Measurements from ENCODE around the gene CEBPB.
"Not testable (repeated sequence)": the region's sequence is repeated elsewhere in the genome, so short reads cannot be mapped to it uniquely, and the experiment has no call there.

CEBPB gene

GRCh38 chr20:50194831-50195523 lies 4.3 kb downstream of the CEBPB start:
- Mint-ChIP-seq H3K27me3 (no peaks in the 10 kb centered on the region), H3K9me3 (peaks cover 4% of the 10 kb centered on the region), H3K27ac (no peak overlapping the region), H3K36me3 (peaks cover 6% of the 10 kb centered on the region), H3K4me3 (no peak overlapping the region), H3K4me1 (peaks cover 40% of the 10 kb centered on the region)
- no peak for ATAC-seq

- H3K9me3 Mint-ChIP-seq = peaks cover 4% of the 10 kb centered on the region
- ATAC-seq = no peak
- no peak overlapping the region for H3K27ac Mint-ChIP-seq
- H3K4me3 Mint-ChIP-seq = no peak overlapping the region
- peaks cover 40% of the 10 kb centered on the region for H3K4me1 Mint-ChIP-seq
- H3K36me3 Mint-ChIP-seq = peaks cover 6% of the 10 kb centered on the region
- no peaks in the 10 kb centered on the region for H3K27me3 Mint-ChIP-seq
These were observed 5.0 kb downstream of the CEBPB start for GRCh38 chr20:50195524-50196120.

GRCh38 chr20:50196248-50196647 lies 5.6 kb downstream of the CEBPB start:
- Mint-ChIP-seq H3K4me1 (peaks cover 40% of the 10 kb centered on the region), H3K27me3 (no peaks in the 10 kb centered on the region), H3K36me3 (peaks cover 6% of the 10 kb centered on the region), H3K27ac (no peak overlapping the region), H3K4me3 (no peak overlapping the region), H3K9me3 (peaks cover 4% of the 10 kb centered on the region)
- ATAC-seq = no peak

GRCh38 chr20:50196896-50197295 lies 6.3 kb downstream of the CEBPB start:
- H3K4me3 Mint-ChIP-seq = no peak overlapping the region
- peaks cover 4% of the 10 kb centered on the region for H3K9me3 Mint-ChIP-seq
- H3K4me1 Mint-ChIP-seq = peaks cover 40% of the 10 kb centered on the region
- no peak overlapping the region for H3K27ac Mint-ChIP-seq
- peaks cover 6% of the 10 kb centered on the region for H3K36me3 Mint-ChIP-seq
- ATAC-seq = no peak
- H3K27me3 Mint-ChIP-seq = no peaks in the 10 kb centered on the region

GRCh38 chr20:50197463-50198179 lies 7.0 kb downstream of the CEBPB start:
- Mint-ChIP-seq H3K36me3 (peaks cover 6% of the 10 kb centered on the region), H3K9me3 (peaks cover 4% of the 10 kb centered on the region), H3K27me3 (no peaks in the 10 kb centered on the region), H3K4me3 (no peak overlapping the region), H3K27ac (no peak overlapping the region), H3K4me1 (peaks cover 36% of the 10 kb centered on the region)
- no peak for ATAC-seq

- Mint-ChIP-seq H3K4me3 (no peak overlapping the region), H3K27ac (no peak overlapping the region), H3K9me3 (peaks cover 4% of the 10 kb centered on the region), H3K36me3 (peaks cover 6% of the 10 kb centered on the region), H3K27me3 (no peaks in the 10 kb centered on the region), H3K4me1 (peaks cover 30% of the 10 kb centered on the region)
- no peak for ATAC-seq
These were observed 7.6 kb downstream of the CEBPB start for GRCh38 chr20:50198180-50198666.

GRCh38 chr20:50198716-50199115 lies 8.1 kb downstream of the CEBPB start:
- peaks cover 6% of the 10 kb centered on the region for H3K36me3 Mint-ChIP-seq
- ATAC-seq = no peak
- no peaks in the 10 kb centered on the region for H3K27me3 Mint-ChIP-seq
- no peak overlapping the region for H3K4me3 Mint-ChIP-seq
- H3K9me3 Mint-ChIP-seq = peaks cover 7% of the 10 kb centered on the region
- peaks cover 26% of the 10 kb centered on the region for H3K4me1 Mint-ChIP-seq
- H3K27ac Mint-ChIP-seq = no peak overlapping the region

GRCh38 chr20:50199703-50200102 lies 9.1 kb downstream of the CEBPB start:
- Mint-ChIP-seq H3K36me3 (peaks cover 6% of the 10 kb centered on the region), H3K4me3 (no peak overlapping the region), H3K27ac (no peak overlapping the region), H3K4me1 (peaks cover 19% of the 10 kb centered on the region), H3K27me3 (no peaks in the 10 kb centered on the region), H3K9me3 (peaks cover 10% of the 10 kb centered on the region)
- ATAC-seq = no peak

- peaks cover 11% of the 10 kb centered on the region for H3K4me1 Mint-ChIP-seq
- ATAC-seq = no peak
- H3K4me3 Mint-ChIP-seq = no peak overlapping the region
- H3K9me3 Mint-ChIP-seq = peaks cover 10% of the 10 kb centered on the region
- peaks cover 6% of the 10 kb centered on the region for H3K36me3 Mint-ChIP-seq
- H3K27me3 Mint-ChIP-seq = no peaks in the 10 kb centered on the region
- H3K27ac Mint-ChIP-seq = no peak overlapping the region
These were observed 10.0 kb downstream of the CEBPB start for GRCh38 chr20:50200482-50201104.

- H3K36me3 Mint-ChIP-seq, H3K4me1 Mint-ChIP-seq, H3K4me3 Mint-ChIP-seq, ATAC-seq, H3K27me3 Mint-ChIP-seq, H3K27ac Mint-ChIP-seq, H3K9me3 Mint-ChIP-seq: not testable (repeated sequence)
These were observed 11.1 kb downstream of the CEBPB start for GRCh38 chr20:50201710-50202109.

- no peak for ATAC-seq
- H3K36me3 Mint-ChIP-seq = peaks cover 6% of the 10 kb centered on the region
- peaks cover 12% of the 10 kb centered on the region for H3K27me3 Mint-ChIP-seq
- no peak overlapping the region for H3K4me3 Mint-ChIP-seq
- no peak overlapping the region for H3K27ac Mint-ChIP-seq
- peaks cover 10% of the 10 kb centered on the region for H3K9me3 Mint-ChIP-seq
- no peaks in the 10 kb centered on the region for H3K4me1 Mint-ChIP-seq
These were observed 12.0 kb downstream of the CEBPB start for GRCh38 chr20:50202677-50203076.

- Mint-ChIP-seq H3K27me3 (peaks cover 16% of the 10 kb centered on the region), H3K9me3 (peaks cover 10% of the 10 kb centered on the region), H3K4me1 (no peaks in the 10 kb centered on the region), H3K27ac (no peak overlapping the region), H3K36me3 (peaks cover 5% of the 10 kb centered on the region), H3K4me3 (no peak overlapping the region)
- no peak for ATAC-seq
These were observed 13.6 kb downstream of the CEBPB start for GRCh38 chr20:50203951-50204937.

GRCh38 chr20:50207026-50207425 lies 16.4 kb downstream of the CEBPB start:
- Mint-ChIP-seq H3K27ac (no peak overlapping the region), H3K9me3 (peaks cover 6% of the 10 kb centered on the region), H3K4me1 (no peaks in the 10 kb centered on the region), H3K4me3 (no peak overlapping the region), H3K36me3 (no peaks in the 10 kb centered on the region), H3K27me3 (peaks cover 28% of the 10 kb centered on the region)
- no peak for ATAC-seq

- Mint-ChIP-seq H3K27me3 (peaks cover 38% of the 10 kb centered on the region), H3K4me1 (no peaks in the 10 kb centered on the region), H3K27ac (no peak overlapping the region), H3K36me3 (no peaks in the 10 kb centered on the region), H3K9me3 (peaks cover 6% of the 10 kb centered on the region), H3K4me3 (no peak overlapping the region)
- no peak for ATAC-seq
These were observed 17.5 kb downstream of the CEBPB start for GRCh38 chr20:50208085-50208491.

Data from stimulated activated memory B cell treated with anti-CD40 and anti-IgM and Interleukin-4, amounts not matched to agents 10 μg/mL and 1 μg/mL and 100 μg/mL, for 72 hours (primary cell).